ENCODE data around the gene HDAC5.

GRCh38 chr17:44093231-44093900 is 30.1 kb downstream of the HDAC5 start:
- TF ChIP-seq EZH2 (IDR thresholded peaks at IDR 0.05; ENCODE audit: insufficient read depth, poor library complexity, severe bottlenecking) (no peak), EZH2phosphoT487 (IDR thresholded peaks at IDR 0.05; ENCODE audit: insufficient read depth, low read depth) (no peak)
